GM03348 (cell line): ENCODE measurements around the gene USP2.

Experiments
- DNase-seq: peaks from one replicate; pipeline ENCODE4 v3.0.0; 2012; ENCODE audit warnings: low spot score

USP2 gene

GRCh38 chr11:119341222-119342022, 40.1 kb downstream of the USP2 start:
- no peak for DNase-seq

- peak; percentile 90 for DNase-seq
Observed at GRCh38 chr11:119340335-119341221, 40.9 kb downstream of the USP2 start, which contains the start of gene C1QTNF5. C1QTNF5 (minus strand) TSS chr11:119340883; CDS start chr11:119340397, 486 bp downstream.

GRCh38 chr11:119339589-119340334, 41.7 kb downstream of the USP2 start:
- DNase-seq: peak; percentile 92

- DNase-seq: no peak
Observed at GRCh38 chr11:119338965-119339588, 42.4 kb downstream of the USP2 start.

- DNase-seq: peak; percentile 91
Observed at GRCh38 chr11:119338318-119338890, 43.1 kb downstream of the USP2 start.

GRCh38 chr11:119337581-119338317, 43.7 kb downstream of the USP2 start:
- peak; percentile 60 for DNase-seq

GRCh38 chr11:119336744-119337469, 44.6 kb downstream of the USP2 start:
- DNase-seq: no peak

GRCh38 chr11:119335655-119336543, 45.6 kb downstream of the USP2 start:
- no peak for DNase-seq

- no peak for DNase-seq
Observed at GRCh38 chr11:119335091-119335654, 46.3 kb downstream of the USP2 start.

- DNase-seq: peak; percentile 99
Observed at GRCh38 chr11:119334174-119334930, 47.1 kb downstream of the USP2 start, which contains the start of gene RNF26. RNF26 (plus strand) TSS chr11:119334527; CDS start chr11:119335123, 596 bp downstream.

- no peak for DNase-seq
Observed at GRCh38 chr11:119332111-119332765, 49.3 kb downstream of the USP2 start.

- no peak for DNase-seq
Observed at GRCh38 chr11:119330237-119330636, 51.3 kb downstream of the USP2 start.

- DNase-seq: no peak
Observed at GRCh38 chr11:119329320-119329719, 52.2 kb downstream of the USP2 start.

- no peak for DNase-seq
Observed at GRCh38 chr11:119324189-119324588, 57.3 kb downstream of the USP2 start.

GRCh38 chr11:119323532-119324033, 57.9 kb downstream of the USP2 start:
- DNase-seq: peak; percentile 78

- DNase-seq: no peak
Observed at GRCh38 chr11:119322921-119323531, 58.5 kb downstream of the USP2 start.
